ENCODE results near the gene BST2. TPM values are rescaled to one million over a fixed set of nuclear protein-coding genes. Genes with fewer than 3 reads are reported as not detected.

Gene BST2
- total RNA-seq, 1 experiment from 2014 or later, result 22.8 TPM

DNA sequence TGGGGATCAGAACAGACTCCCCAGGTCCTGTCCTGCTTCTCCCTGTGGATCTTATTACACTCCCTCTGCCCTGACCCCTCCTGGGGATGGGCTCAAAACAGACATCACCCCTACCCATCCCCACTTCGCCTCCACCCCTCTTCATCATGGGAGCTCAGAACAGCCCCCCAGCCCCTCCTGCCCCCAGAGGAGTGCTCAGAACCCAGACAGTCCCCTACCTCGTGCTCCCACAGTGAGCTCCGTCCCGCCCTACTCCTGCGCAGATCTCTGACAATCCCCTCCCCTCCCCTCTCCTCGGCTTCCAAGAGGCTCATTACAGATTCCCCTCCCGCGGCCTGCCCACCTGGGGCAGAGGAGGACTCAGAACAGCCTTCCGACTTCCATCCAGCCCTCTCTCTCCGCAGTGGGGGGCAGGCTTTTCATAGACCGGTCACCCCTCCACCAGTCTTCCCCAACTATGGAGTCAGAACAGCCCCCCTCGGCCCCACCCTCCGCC lies 49.2 kb upstream of the BST2 start:
- CTCF ChIA-PET, result interaction anchor here (0.6 to 2.0 kb wide), 19 partner anchors 11 to 312 kb away, joined by 3 to 21 read pairs (median 5); partner anchors contain the start of genes MVB12A and PGLS
- POLR2A ChIA-PET, result interaction anchor here (0.6 to 0.7 kb wide), 2 partner anchors 24 to 931 kb away, joined by 4 to 7 read pairs; partner anchors contain the start of gene GDF15
- no peak overlapping the region for H3K27ac Mint-ChIP-seq
- H3K4me3 Mint-ChIP-seq, result peak overlapping the region; percentile 66
- no peaks in the 10 kb centered on the region for H3K36me3 Mint-ChIP-seq
- peaks cover 7% of the 10 kb centered on the region for H3K9me3 Mint-ChIP-seq
- TF ChIP-seq, protein P1, sequence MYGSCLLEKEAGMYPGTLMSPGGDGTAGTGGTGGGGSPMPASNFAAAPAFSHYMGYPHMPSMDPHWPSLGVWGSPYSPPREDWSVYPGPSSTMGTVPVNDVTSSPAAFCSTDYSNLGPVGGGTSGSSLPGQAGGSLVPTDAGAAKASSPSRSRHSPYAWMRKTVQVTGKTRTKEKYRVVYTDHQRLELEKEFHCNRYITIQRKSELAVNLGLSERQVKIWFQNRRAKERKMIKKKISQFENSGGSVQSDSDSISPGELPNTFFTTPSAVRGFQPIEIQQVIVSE (CRISPR knock-in tag; IDR thresholded peaks at IDR 0.05; ENCODE audit: borderline replicate concordance), result no peak
- TF ChIP-seq CREM (CRISPR knock-in tag; IDR thresholded peaks at IDR 0.05), result no peak
- TF ChIP-seq ZNF671 (CRISPR knock-in tag; IDR thresholded peaks at IDR 0.05), result no peak
- TF ChIP-seq, protein P2, sequence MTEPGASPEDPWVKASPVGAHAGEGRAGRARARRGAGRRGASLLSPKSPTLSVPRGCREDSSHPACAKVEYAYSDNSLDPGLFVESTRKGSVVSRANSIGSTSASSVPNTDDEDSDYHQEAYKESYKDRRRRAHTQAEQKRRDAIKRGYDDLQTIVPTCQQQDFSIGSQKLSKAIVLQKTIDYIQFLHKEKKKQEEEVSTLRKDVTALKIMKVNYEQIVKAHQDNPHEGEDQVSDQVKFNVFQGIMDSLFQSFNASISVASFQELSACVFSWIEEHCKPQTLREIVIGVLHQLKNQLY (CRISPR knock-in tag; IDR thresholded peaks at IDR 0.05), result no peak
- no peak for TF ChIP-seq NR3C1 (CRISPR knock-in tag; conservative IDR thresholded peaks at IDR 0.05; ENCODE audit: low read depth)
- TF ChIP-seq, protein P3, sequence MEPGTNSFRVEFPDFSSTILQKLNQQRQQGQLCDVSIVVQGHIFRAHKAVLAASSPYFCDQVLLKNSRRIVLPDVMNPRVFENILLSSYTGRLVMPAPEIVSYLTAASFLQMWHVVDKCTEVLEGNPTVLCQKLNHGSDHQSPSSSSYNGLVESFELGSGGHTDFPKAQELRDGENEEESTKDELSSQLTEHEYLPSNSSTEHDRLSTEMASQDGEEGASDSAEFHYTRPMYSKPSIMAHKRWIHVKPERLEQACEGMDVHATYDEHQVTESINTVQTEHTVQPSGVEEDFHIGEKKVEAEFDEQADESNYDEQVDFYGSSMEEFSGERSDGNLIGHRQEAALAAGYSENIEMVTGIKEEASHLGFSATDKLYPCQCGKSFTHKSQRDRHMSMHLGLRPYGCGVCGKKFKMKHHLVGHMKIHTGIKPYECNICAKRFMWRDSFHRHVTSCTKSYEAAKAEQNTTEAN (CRISPR knock-in tag; IDR thresholded peaks at IDR 0.05), result no peak
- no peak for TF ChIP-seq ESRRA (CRISPR knock-in tag; IDR thresholded peaks at IDR 0.05; ENCODE audit: borderline replicate concordance)
- TF ChIP-seq EMX1 (CRISPR knock-in tag; IDR thresholded peaks at IDR 0.05), result no peak
- TF ChIP-seq, protein P4, sequence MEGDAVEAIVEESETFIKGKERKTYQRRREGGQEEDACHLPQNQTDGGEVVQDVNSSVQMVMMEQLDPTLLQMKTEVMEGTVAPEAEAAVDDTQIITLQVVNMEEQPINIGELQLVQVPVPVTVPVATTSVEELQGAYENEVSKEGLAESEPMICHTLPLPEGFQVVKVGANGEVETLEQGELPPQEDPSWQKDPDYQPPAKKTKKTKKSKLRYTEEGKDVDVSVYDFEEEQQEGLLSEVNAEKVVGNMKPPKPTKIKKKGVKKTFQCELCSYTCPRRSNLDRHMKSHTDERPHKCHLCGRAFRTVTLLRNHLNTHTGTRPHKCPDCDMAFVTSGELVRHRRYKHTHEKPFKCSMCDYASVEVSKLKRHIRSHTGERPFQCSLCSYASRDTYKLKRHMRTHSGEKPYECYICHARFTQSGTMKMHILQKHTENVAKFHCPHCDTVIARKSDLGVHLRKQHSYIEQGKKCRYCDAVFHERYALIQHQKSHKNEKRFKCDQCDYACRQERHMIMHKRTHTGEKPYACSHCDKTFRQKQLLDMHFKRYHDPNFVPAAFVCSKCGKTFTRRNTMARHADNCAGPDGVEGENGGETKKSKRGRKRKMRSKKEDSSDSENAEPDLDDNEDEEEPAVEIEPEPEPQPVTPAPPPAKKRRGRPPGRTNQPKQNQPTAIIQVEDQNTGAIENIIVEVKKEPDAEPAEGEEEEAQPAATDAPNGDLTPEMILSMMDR (IDR thresholded peaks at IDR 0.05), result no peak
- TF ChIP-seq NR2C2 (CRISPR knock-in tag; IDR thresholded peaks at IDR 0.05), result no peak
- TF ChIP-seq, protein P5, sequence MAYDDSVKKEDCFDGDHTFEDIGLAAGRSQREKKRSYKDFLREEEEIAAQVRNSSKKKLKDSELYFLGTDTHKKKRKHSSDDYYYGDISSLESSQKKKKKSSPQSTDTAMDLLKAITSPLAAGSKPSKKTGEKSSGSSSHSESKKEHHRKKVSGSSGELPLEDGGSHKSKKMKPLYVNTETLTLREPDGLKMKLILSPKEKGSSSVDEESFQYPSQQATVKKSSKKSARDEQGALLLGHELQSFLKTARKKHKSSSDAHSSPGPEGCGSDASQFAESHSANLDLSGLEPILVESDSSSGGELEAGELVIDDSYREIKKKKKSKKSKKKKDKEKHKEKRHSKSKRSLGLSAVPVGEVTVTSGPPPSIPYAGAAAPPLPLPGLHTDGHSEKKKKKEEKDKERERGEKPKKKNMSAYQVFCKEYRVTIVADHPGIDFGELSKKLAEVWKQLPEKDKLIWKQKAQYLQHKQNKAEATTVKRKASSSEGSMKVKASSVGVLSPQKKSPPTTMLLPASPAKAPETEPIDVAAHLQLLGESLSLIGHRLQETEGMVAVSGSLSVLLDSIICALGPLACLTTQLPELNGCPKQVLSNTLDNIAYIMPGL (CRISPR knock-in tag; IDR thresholded peaks at IDR 0.05), result no peak
- TF ChIP-seq FOXP1 (CRISPR knock-in tag; IDR thresholded peaks at IDR 0.05; ENCODE audit: borderline replicate concordance), result no peak
- no peak for TF ChIP-seq GABPB1 (CRISPR knock-in tag; IDR thresholded peaks at IDR 0.05)
- peak; percentile 51 for DNase-seq (ENCODE audit: low spot score)
- peak; percentile 78 for ATAC-seq
- H3K27me3 Mint-ChIP-seq (ENCODE audit: low read depth), result peaks cover 68% of the 10 kb centered on the region
- H3K4me1 Mint-ChIP-seq, result peaks cover 14% of the 10 kb centered on the region

DNA sequence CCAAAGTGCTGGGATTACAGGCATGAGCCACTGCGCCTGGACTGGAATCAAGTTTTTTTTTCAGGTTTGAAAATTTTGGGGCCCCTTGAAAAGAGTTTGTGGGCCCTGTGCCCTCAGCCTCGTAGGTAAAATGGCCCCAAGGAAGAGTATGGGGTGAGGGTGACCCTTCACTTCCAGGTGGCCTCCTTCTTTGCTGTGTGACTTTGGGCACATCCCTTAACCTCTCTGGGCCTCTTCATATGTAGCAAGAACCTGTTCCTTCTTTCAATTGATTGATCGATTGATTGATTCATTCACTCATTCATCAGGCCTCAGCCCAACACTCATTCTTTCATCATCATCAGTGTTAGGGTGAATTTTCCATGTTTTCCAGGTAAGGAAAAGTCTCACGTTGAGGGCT lies 46.4 kb upstream of the BST2 start:
- ATAC-seq (no peak), DNase-seq (ENCODE audit: low spot score) (no peak)
- TF ChIP-seq ZNF317 (CRISPR knock-in tag; IDR thresholded peaks at IDR 0.05; ENCODE audit: borderline replicate concordance, low read depth), result no peak
- TF ChIP-seq JUN (CRISPR knock-in tag; IDR thresholded peaks at IDR 0.05), result no peak
- no peak for TF ChIP-seq SMAD4 (CRISPR knock-in tag; IDR thresholded peaks at IDR 0.05)
- TF ChIP-seq GTF2I (CRISPR knock-in tag; conservative IDR thresholded peaks at IDR 0.05), result peak; percentile 66; the same call in 1 of the 2 replicates
- TF ChIP-seq ZNF263 (CRISPR knock-in tag; IDR thresholded peaks at IDR 0.05; ENCODE audit: low read depth), result no peak
- TF ChIP-seq, protein P6, sequence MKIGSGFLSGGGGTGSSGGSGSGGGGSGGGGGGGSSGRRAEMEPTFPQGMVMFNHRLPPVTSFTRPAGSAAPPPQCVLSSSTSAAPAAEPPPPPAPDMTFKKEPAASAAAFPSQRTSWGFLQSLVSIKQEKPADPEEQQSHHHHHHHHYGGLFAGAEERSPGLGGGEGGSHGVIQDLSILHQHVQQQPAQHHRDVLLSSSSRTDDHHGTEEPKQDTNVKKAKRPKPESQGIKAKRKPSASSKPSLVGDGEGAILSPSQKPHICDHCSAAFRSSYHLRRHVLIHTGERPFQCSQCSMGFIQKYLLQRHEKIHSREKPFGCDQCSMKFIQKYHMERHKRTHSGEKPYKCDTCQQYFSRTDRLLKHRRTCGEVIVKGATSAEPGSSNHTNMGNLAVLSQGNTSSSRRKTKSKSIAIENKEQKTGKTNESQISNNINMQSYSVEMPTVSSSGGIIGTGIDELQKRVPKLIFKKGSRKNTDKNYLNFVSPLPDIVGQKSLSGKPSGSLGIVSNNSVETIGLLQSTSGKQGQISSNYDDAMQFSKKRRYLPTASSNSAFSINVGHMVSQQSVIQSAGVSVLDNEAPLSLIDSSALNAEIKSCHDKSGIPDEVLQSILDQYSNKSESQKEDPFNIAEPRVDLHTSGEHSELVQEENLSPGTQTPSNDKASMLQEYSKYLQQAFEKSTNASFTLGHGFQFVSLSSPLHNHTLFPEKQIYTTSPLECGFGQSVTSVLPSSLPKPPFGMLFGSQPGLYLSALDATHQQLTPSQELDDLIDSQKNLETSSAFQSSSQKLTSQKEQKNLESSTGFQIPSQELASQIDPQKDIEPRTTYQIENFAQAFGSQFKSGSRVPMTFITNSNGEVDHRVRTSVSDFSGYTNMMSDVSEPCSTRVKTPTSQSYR (CRISPR knock-in tag; IDR thresholded peaks at IDR 0.05), result no peak
- POLR2A ChIA-PET, result no interaction called here
- Mint-ChIP-seq H3K27ac (no peak overlapping the region), H3K4me3 (no peak overlapping the region), H3K4me1 (peaks cover 17% of the 10 kb centered on the region), H3K27me3 (ENCODE audit: low read depth) (peaks cover 55% of the 10 kb centered on the region), H3K36me3 (no peaks in the 10 kb centered on the region), H3K9me3 (peaks cover 7% of the 10 kb centered on the region)
- CTCF ChIA-PET, result interaction anchor here (0.5 to 1.0 kb wide), 6 partner anchors 13 to 80 kb away, joined by 3 to 7 read pairs (median 4); no protein-coding TSS in a partner anchor
